ACHN (cell line): ENCODE results near the gene NTM.

Experiments
- DNase-seq: peaks from one replicate; pipeline ENCODE4 v3.0.0-alpha.2; 2015
- in situ Hi-C: cut with HindIII; loops from 2 replicates; pipeline ENCODE4 v1.10.0; 2017; ENCODE audit warnings: low sequenced_read_pairs, low pct_ligation_motif_present, low pct_unique_long_range_greater_than_20kb

The NTM gene

GRCh38 chr11:131977231-131977630, 606.8 kb downstream of the NTM start:
- in situ Hi-C loops = no loop called here
- peak; percentile 1 for DNase-seq

DNA sequence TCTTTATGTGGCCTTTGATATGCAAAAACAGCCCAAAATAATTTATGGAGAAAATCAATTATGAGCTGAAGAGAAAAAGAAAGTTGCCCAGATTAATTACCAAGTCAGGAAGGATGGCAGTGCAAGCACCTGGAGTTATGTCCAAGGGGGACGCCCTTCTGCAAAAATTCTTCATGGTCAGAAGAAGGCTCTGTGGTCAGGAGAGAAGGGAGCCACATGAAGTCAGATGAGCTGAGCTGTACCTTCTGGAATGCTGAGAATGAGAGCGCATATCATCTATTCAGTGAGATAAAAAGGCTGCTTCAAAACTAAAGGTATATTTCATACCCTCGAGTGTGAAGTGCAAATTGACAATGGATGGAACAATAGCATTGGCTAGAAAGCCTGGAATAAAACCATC, 607.4 kb downstream of the NTM start:
- in situ Hi-C loops = no loop called here
- peak; percentile 82 for DNase-seq

GRCh38 chr11:131978351-131978750, 607.9 kb downstream of the NTM start:
- DNase-seq = peak; percentile 2
- in situ Hi-C loops = no loop called here

DNA sequence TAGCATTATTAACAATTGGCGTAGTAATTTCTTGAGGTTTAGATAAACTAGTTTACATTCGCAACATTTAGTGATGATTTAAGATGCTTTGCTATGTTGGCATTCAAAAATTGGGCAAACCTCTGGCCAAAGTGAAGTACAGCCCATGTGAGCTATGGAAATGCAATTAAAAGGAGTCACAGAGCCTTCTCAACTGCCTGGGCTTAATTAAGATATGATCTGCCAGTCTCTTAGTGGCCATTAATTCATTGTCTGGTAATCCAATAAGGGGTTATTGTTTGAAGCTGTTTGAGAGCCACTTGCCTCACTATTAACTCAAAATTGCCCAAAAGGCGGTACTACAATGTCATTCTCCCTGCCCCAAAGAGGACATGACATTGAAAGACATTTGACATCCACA, 608.9 kb downstream of the NTM start:
- in situ Hi-C loops = no loop called here
- no peak for DNase-seq

DNA sequence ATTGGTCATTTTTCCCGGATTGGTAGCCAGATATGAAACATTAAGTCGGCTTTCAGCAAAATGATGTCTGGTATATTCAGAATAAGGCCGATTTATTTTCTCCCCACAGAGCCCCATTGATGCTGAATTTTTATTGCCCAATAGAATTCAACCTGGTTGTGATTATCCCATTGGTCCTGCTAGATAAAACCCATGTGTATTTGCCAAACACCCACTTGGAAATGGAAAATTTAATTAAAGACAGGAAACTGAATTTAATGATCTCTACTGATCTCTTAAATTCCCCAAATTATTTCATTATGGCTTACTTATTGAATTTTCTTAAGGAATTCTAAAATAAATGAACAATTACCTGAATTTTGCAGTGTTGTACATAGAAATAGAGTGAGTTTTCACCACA, 609.8 kb downstream of the NTM start:
- in situ Hi-C loops = no loop called here

DNA sequence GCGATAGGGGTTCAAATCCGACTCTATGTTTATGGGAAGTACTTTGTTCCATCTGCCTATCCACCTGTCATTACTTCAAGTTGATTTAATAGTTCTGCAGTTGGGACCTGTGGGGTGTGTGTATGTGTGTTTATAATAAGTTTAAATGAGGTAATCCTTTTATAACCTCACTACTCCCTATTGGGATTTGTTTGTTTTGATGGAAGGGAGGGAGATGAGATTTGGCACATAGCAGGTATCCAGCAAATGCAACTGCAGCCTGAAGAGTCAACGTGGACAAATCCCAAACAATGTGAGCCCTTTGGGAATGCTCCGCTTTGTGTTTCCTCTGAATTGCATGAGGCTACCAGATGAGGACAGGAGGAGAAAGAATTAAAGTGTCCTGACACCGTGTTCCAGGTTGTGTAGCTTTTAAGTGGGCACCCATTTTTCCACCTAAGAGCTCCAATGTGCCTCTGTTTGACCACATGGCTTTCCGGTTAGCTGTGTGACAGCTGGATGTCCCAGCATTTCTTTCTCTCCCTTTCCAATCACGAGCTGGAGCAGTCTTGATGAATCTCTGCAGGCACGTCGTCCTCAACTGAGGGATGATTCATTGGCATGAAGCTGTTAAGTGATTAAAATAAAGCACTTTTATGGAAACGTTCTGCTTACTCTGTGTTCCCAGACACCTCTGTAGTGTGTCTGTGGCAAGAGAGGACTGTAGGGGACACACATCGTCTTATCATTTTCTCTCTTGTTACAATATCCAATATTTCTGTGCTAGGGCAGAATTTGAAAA, 610.7 kb downstream of the NTM start:
- in situ Hi-C loops = no loop called here
- no peak for DNase-seq

More for the DNA sequence above, 609.8 kb downstream of the NTM start:
- no peak for DNase-seq

DNA sequence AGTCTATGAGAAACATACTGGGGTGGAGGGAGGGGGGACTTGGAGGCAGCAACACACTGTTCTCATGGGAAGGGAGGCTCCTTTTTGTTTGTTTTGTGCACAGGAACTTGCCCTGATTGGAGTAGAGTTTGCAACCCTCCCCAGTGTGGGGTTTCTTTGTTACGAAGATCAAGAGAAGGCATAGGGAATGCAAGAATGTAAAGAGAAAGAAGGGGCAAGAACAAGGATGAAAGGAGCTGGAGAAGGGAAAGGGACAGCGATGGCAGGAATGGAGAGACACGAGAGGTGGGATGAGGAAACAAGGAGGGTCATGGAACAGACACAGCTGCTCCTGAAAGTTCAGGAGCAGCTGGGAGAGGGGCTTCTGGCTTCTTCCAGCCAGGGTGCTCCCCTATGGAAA, 611.7 kb downstream of the NTM start:
- no peak for DNase-seq
- in situ Hi-C loops = no loop called here

- DNase-seq = no peak
- in situ Hi-C loops = no loop called here
These were observed 615.5 kb downstream of the NTM start for GRCh38 chr11:131985846-131986301.

GRCh38 chr11:131987703-131988102, 617.3 kb downstream of the NTM start:
- no peak for DNase-seq
- in situ Hi-C loops = no loop called here

- in situ Hi-C loops = no loop called here
- no peak for DNase-seq
These were observed 621.2 kb downstream of the NTM start for GRCh38 chr11:131991606-131992005.

DNA sequence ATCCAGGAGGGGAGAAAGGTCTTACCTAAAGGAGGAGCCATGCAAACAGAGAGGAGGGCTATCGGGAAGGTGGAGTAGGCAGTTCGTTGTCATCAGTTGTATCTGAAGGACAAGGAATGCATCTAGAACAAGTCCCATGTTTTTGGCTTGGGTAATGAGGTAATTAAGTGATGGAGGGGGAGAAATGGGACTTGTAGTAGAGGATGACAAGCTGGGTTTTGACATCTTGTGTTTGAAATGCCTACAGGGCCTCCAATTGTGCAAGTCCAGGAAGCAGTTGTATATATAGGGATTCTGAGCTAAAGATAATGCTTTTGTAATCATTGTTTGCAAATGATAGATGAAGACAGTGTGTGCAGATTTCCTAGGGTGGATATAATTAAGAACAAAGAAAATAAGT, 622.8 kb downstream of the NTM start:
- in situ Hi-C loops = no loop called here
- DNase-seq = no peak

DNA sequence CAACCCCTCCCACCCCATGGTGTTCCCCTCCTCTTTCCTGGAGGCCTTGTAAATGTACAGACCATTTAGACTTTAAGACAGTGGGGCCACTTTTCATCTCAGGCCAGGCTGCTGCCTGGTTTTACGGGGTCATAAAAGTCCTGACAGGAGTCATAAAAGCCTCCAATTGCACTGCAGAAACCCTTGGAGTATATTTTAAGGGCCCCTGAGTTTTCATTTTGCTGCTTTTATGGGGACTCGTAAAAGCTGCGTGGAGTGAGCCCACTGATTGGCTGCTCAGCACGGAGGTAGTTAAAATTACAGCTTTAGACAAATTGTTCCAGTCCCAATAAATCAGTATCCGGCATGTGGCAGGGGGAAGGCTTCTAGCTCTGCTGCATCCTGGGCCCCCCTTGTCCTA, 627.6 kb downstream of the NTM start:
- DNase-seq = no peak

GRCh38 chr11:131999084-131999483, 628.7 kb downstream of the NTM start:
- DNase-seq = no peak
- in situ Hi-C loops = no loop called here

More for the DNA sequence above, 627.6 kb downstream of the NTM start:
- in situ Hi-C loops = no loop called here

GRCh38 chr11:131999955-132000354, 629.5 kb downstream of the NTM start:
- DNase-seq = no peak
- in situ Hi-C loops = no loop called here

- DNase-seq = no peak
- in situ Hi-C loops = no loop called here
These were observed 635.5 kb downstream of the NTM start for GRCh38 chr11:132005887-132006286.

- DNase-seq = no peak
- in situ Hi-C loops = no loop called here
These were observed 636.6 kb downstream of the NTM start for GRCh38 chr11:132006884-132007580.

GRCh38 chr11:132008226-132008625, 637.8 kb downstream of the NTM start:
- DNase-seq = no peak
- in situ Hi-C loops = no loop called here

GRCh38 chr11:132008872-132009271, 638.5 kb downstream of the NTM start:
- in situ Hi-C loops = no loop called here

GRCh38 chr11:132020001-132020400, 649.6 kb downstream of the NTM start:
- in situ Hi-C loops = no loop called here
- no peak for DNase-seq

More at GRCh38 chr11:132008872-132009271, 638.5 kb downstream of the NTM start:
- no peak for DNase-seq

DNA sequence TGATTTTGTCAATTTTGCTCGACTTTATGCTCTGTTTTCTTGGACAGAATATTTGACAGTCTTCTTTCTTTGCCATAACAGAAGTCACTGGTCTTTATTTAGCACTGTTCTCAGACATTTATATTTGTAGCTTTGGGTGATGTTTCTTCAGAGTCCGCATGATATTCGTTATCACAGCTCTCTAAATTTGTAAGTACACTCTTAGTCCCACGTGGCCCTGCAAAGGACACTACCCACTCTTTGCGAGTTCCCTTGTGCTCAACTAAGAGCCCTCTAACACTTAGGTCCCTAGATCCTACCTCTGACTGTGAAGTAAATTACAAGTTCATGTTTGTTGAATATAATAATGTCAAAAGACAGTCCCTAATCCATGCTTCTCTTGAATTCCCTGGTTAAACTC, 651.9 kb downstream of the NTM start:
- in situ Hi-C loops = no loop called here

More for the DNA sequence above, 651.9 kb downstream of the NTM start:
- DNase-seq = no peak
